Osteoblast (primary cell): ENCODE measurements around the gene SRSF11. TPM values are rescaled to one million over a fixed set of nuclear protein-coding genes. Genes with fewer than 3 reads are reported as not detected.

Source experiments
- DNase-seq: peaks from one replicate; pipeline ENCODE4 v3.0.0; 2011; ENCODE audit warnings: low spot score, mixed read lengths; ENCODE audit not compliant: insufficient read length; ENCODE audit errors: missing footprints
- H2AFZ ChIP-seq: 2 replicates; pipeline ENCODE4 v1.6.0; 2011; ENCODE audit warnings: mild to moderate bottlenecking, low read length
- H3K27ac ChIP-seq: 2 replicates; pipeline ENCODE4 v1.5.1; 2011; ENCODE audit warnings: mild to moderate bottlenecking, low read depth, low read length, moderate library complexity
- H3K27me3 ChIP-seq: 2 replicates; pipeline ENCODE4 v1.6.0; 2012; ENCODE audit warnings: mild to moderate bottlenecking, control low read depth, inconsistent platforms, low read length, moderate library complexity; ENCODE audit not compliant: insufficient read depth
- H3K36me3 ChIP-seq: 2 replicates; pipeline ENCODE4 v1.5.1; 2011; ENCODE audit warnings: mild to moderate bottlenecking, low read length, control low read depth, moderate library complexity; ENCODE audit not compliant: insufficient read depth
- H3K4me1 ChIP-seq: 2 replicates; pipeline ENCODE4 v1.5.1; 2011; ENCODE audit warnings: mild to moderate bottlenecking, low read length, control low read depth, moderate library complexity; ENCODE audit not compliant: insufficient read depth
- H3K4me2 ChIP-seq: 2 replicates; pipeline ENCODE4 v1.6.0; 2011; ENCODE audit warnings: mild to moderate bottlenecking, low read length; ENCODE audit not compliant: insufficient read depth
- H3K4me3 ChIP-seq: fragments of 200-600 bp; sonication (generic); 3 replicates; pipeline ENCODE4 v1.5.1; 2012; ENCODE audit warnings: mild to moderate bottlenecking, low read length, inconsistent platforms; ENCODE audit not compliant: insufficient read depth
- H3K79me2 ChIP-seq: 2 replicates; pipeline ENCODE4 v1.6.0; 2012; ENCODE audit warnings: mild to moderate bottlenecking, low read length, control low read depth, inconsistent platforms; ENCODE audit not compliant: insufficient read depth
- H3K9me3 ChIP-seq: 2 replicates; pipeline ENCODE4 v1.5.1; 2011; ENCODE audit warnings: low read depth, low read length, control low read depth
- H4K20me1 ChIP-seq: 2 replicates; pipeline ENCODE4 v1.6.0; 2012; ENCODE audit warnings: mild to moderate bottlenecking, low read length, control low read depth; ENCODE audit not compliant: insufficient read depth
- total RNA-seq: library from RNA; depleted of rRNA; stranded (reverse); fragments of >200 nt; gene quantifications from 2 replicates; pipeline ENCODE4 v1.2.3, GENCODE V29; 2012
- TF ChIP-seq, protein P1 (sequence below): IDR thresholded peaks from 2 replicates; pipeline ENCODE4 v1.5.1; 2011; ENCODE audit warnings: mild to moderate bottlenecking, low read depth, low read length, moderate library complexity; ENCODE audit errors: extremely low read depth

Gene SRSF11
- total RNA-seq, 1 donor: 160 TPM

DNA sequence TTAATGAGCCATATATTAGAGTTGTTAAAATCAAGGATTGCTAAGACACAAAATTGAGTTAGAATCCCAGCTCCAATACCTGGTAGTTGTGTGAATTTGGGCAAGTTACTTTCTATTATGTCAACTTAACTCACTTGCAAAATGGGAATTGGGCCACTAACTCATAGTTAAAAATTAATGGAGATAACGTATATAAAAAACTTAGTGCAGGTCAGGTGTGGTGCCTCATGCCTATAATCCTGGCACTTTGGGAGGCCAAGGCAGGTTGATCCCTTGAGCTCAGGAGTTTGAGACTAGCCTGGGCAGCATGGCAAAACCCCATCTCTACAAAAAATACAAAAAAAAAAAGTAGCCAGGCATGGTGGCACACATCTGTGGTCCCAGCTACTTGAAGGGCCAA is 57.5 kb downstream of the SRSF11 start:
- Histone ChIP-seq H3K27ac (no peak overlapping the region), H3K36me3 (peaks cover 4% of the 10 kb centered on the region), H4K20me1 (no peaks in the 10 kb centered on the region), H3K27me3 (no peaks in the 10 kb centered on the region), H3K4me1 (no peaks in the 10 kb centered on the region), H3K79me2 (no peaks in the 10 kb centered on the region), H3K4me2 (no peak overlapping the region), H3K4me3 (no peak overlapping the region), H2AFZ (no peak overlapping the region), H3K9me3 (no peaks in the 10 kb centered on the region)
- DNase-seq: no peak
- TF ChIP-seq, protein P1, sequence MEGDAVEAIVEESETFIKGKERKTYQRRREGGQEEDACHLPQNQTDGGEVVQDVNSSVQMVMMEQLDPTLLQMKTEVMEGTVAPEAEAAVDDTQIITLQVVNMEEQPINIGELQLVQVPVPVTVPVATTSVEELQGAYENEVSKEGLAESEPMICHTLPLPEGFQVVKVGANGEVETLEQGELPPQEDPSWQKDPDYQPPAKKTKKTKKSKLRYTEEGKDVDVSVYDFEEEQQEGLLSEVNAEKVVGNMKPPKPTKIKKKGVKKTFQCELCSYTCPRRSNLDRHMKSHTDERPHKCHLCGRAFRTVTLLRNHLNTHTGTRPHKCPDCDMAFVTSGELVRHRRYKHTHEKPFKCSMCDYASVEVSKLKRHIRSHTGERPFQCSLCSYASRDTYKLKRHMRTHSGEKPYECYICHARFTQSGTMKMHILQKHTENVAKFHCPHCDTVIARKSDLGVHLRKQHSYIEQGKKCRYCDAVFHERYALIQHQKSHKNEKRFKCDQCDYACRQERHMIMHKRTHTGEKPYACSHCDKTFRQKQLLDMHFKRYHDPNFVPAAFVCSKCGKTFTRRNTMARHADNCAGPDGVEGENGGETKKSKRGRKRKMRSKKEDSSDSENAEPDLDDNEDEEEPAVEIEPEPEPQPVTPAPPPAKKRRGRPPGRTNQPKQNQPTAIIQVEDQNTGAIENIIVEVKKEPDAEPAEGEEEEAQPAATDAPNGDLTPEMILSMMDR: no peak

DNA sequence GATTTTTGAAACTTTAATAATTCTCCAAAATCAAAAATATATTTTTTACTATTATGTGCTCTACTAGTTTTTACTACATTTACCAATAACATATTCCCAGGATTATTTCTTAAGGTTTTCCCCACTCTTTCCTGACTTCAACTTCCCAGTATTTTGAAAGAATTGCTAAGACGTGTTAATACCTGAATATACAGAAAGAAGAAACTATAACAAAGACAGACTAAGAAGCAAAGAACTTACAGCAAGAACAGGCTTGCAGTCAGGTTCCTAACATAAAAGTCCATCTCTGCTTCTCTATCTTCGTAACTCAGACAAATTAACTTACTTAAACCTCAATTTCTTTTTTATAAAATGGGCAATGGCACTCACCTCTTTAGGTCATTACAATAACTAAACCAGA is 63.2 kb downstream of the SRSF11 start:
- no peak overlapping the region for H2AFZ ChIP-seq
- DNase-seq: no peak
- TF ChIP-seq, protein P1: no peak
- no peak overlapping the region for H3K4me2 ChIP-seq
- peaks cover 6% of the 10 kb centered on the region for H3K79me2 ChIP-seq
- no peaks in the 10 kb centered on the region for H3K27me3 ChIP-seq
- H3K9me3 ChIP-seq: no peaks in the 10 kb centered on the region
- no peak overlapping the region for H3K4me3 ChIP-seq
- no peaks in the 10 kb centered on the region for H3K4me1 ChIP-seq
- peaks cover 4% of the 10 kb centered on the region for H4K20me1 ChIP-seq
- no peak overlapping the region for H3K27ac ChIP-seq
- H3K36me3 ChIP-seq: no peaks in the 10 kb centered on the region

DNA sequence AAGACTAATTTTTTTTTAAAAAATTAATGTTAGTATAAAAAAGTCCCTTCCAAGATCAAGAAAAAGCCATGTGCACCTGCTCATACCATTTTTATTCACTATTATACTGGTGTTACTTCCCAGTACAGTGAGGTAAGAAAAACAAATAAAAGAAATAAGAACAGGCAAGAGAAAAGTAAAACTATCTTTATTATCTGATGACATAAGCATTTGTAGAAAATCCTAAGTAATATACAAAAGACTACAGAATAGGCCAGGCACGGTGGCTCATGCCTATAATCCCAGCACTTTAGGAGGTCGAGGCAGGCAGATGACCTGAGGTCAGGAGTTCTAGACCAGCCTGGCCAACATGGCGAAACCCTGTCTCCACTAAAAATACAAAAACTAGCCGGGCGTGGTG is 65.3 kb downstream of the SRSF11 start:
- H3K27ac ChIP-seq: no peak overlapping the region
- TF ChIP-seq, protein P1: no peak
- DNase-seq: no peak

DNA sequence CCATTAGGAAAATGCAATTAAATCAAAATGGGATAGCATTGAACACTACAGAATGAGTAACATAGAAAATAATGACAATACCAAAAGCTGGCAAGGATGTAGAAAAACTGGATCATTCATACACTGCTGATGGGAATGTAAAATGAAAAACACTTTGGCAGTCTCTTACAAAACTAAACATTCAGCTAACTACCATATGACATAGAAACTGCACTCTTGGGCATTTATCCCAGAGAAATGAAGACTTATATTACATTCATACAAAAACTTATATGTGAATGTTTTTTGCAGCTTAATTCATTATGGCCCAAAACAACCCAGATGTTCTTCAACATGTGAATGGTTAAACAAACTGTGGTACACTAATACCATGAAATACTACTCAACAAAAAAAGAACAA is 67.0 kb downstream of the SRSF11 start:
- no peak for DNase-seq
- Histone ChIP-seq H2AFZ (no peak overlapping the region), H3K36me3 (peaks cover 9% of the 10 kb centered on the region)

More for the DNA sequence above, 65.3 kb downstream of the SRSF11 start:
- H3K4me3 ChIP-seq: no peak overlapping the region
- no peaks in the 10 kb centered on the region for H3K27me3 ChIP-seq
- no peak overlapping the region for H3K4me2 ChIP-seq
- H3K36me3 ChIP-seq: peaks cover 3% of the 10 kb centered on the region
- peaks cover 6% of the 10 kb centered on the region for H3K79me2 ChIP-seq
- no peaks in the 10 kb centered on the region for H3K4me1 ChIP-seq
- no peak overlapping the region for H2AFZ ChIP-seq
- peaks cover 4% of the 10 kb centered on the region for H4K20me1 ChIP-seq
- H3K9me3 ChIP-seq: no peaks in the 10 kb centered on the region

More for the DNA sequence above, 67.0 kb downstream of the SRSF11 start:
- H3K27ac ChIP-seq: no peak overlapping the region
- no peak overlapping the region for H3K4me3 ChIP-seq
- no peaks in the 10 kb centered on the region for H3K27me3 ChIP-seq
- H3K79me2 ChIP-seq: peaks cover 6% of the 10 kb centered on the region
- H3K4me1 ChIP-seq: no peaks in the 10 kb centered on the region
- no peaks in the 10 kb centered on the region for H3K9me3 ChIP-seq
- no peak overlapping the region for H3K4me2 ChIP-seq
- TF ChIP-seq, protein P1: no peak
- H4K20me1 ChIP-seq: peaks cover 4% of the 10 kb centered on the region
